Measurements from ENCODE around the gene TTC12. TPM values are rescaled to one million over a fixed set of nuclear protein-coding genes. Genes with fewer than 3 reads are reported as not detected.

TTC12 gene
- total RNA-seq, 1 experiment from 2014 or later, result 19.4 TPM

- POLR2A ChIA-PET, result no interaction called here
- TF ChIP-seq, protein P1, sequence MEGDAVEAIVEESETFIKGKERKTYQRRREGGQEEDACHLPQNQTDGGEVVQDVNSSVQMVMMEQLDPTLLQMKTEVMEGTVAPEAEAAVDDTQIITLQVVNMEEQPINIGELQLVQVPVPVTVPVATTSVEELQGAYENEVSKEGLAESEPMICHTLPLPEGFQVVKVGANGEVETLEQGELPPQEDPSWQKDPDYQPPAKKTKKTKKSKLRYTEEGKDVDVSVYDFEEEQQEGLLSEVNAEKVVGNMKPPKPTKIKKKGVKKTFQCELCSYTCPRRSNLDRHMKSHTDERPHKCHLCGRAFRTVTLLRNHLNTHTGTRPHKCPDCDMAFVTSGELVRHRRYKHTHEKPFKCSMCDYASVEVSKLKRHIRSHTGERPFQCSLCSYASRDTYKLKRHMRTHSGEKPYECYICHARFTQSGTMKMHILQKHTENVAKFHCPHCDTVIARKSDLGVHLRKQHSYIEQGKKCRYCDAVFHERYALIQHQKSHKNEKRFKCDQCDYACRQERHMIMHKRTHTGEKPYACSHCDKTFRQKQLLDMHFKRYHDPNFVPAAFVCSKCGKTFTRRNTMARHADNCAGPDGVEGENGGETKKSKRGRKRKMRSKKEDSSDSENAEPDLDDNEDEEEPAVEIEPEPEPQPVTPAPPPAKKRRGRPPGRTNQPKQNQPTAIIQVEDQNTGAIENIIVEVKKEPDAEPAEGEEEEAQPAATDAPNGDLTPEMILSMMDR (IDR thresholded peaks at IDR 0.05; ENCODE audit: insufficient read depth in 1 of 2, low read depth in 1 of 2, low read length in 1 of 2, severe bottlenecking in 1 of 2, unreplicated experiment in 1 of 2), result no peak
- Histone ChIP-seq H3K4me3 (ENCODE audit: low read depth, low read length) (no peak overlapping the region), H3K27me3 (replicated peaks; ENCODE audit: control insufficient read depth, insufficient read depth, low read length) (no peaks in the 10 kb centered on the region), H3K4me1 (no peaks in the 10 kb centered on the region), H3K9me3 (no peaks in the 10 kb centered on the region), H3K36me3 (ENCODE audit: control insufficient read depth, insufficient read depth, low read length) (no peaks in the 10 kb centered on the region)
- no peaks in the 10 kb centered on the region for H3K27me3 Mint-ChIP-seq (ENCODE audit: insufficient read depth, unreplicated experiment)
- DNase-seq, result no peak
- no peaks in the 10 kb centered on the region for H3K36me3 Mint-ChIP-seq (ENCODE audit: insufficient read depth, unreplicated experiment)
- intact Hi-C loops (cut with micrococcal nuclease; ENCODE audit: unreplicated experiment), result no loop called here
- H3K27ac Mint-ChIP-seq (ENCODE audit: unreplicated experiment), result no peak overlapping the region
- CTCF ChIA-PET, result no interaction called here
- no peaks in the 10 kb centered on the region for H3K4me1 Mint-ChIP-seq (ENCODE audit: low read depth, unreplicated experiment)
- no peaks in the 10 kb centered on the region for H3K9me3 Mint-ChIP-seq (ENCODE audit: unreplicated experiment)
- no peak overlapping the region for H3K4me3 Mint-ChIP-seq (ENCODE audit: unreplicated experiment)
- BruUV-seq (replicated peaks), result no TSS peak
These were observed 63.5 kb downstream of the TTC12 start for GRCh38 chr11:113377681-113378412.

DNA sequence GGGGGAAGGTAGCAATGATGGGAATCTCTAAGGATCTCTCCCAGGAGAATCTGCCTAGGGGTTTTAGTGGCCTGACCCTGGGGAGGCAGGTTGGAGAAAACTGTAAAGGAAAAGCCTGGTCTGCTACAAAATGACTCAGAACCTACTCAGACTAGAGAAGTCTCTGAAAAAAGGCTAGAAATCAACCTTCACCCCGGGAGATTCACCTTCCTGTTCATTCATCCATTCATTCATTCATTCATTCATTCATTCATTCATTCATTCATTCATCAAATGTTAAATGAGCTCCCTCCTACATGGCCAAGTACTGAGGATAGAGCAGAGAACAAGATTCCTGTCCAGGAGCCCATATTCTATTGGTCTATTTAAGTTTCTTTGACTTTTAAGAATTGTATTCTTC, 64.3 kb downstream of the TTC12 start:
- TF ChIP-seq, protein P1 (IDR thresholded peaks at IDR 0.05; ENCODE audit: insufficient read depth in 1 of 2, low read depth in 1 of 2, low read length in 1 of 2, severe bottlenecking in 1 of 2, unreplicated experiment in 1 of 2), result no peak
- Mint-ChIP-seq H3K4me1 (ENCODE audit: low read depth, unreplicated experiment) (no peaks in the 10 kb centered on the region), H3K27ac (ENCODE audit: unreplicated experiment) (no peak overlapping the region), H3K27me3 (ENCODE audit: insufficient read depth, unreplicated experiment) (no peaks in the 10 kb centered on the region), H3K9me3 (ENCODE audit: unreplicated experiment) (no peaks in the 10 kb centered on the region), H3K4me3 (ENCODE audit: unreplicated experiment) (no peak overlapping the region), H3K36me3 (ENCODE audit: insufficient read depth, unreplicated experiment) (no peaks in the 10 kb centered on the region)
- Histone ChIP-seq H3K4me1 (no peaks in the 10 kb centered on the region), H3K4me3 (ENCODE audit: low read depth, low read length) (no peak overlapping the region), H3K27me3 (replicated peaks; ENCODE audit: control insufficient read depth, insufficient read depth, low read length) (no peaks in the 10 kb centered on the region), H3K36me3 (ENCODE audit: control insufficient read depth, insufficient read depth, low read length) (no peaks in the 10 kb centered on the region), H3K9me3 (no peaks in the 10 kb centered on the region)
- intact Hi-C loops (cut with micrococcal nuclease; ENCODE audit: unreplicated experiment), result no loop called here
- DNase-seq, result no peak
- ChIA-PET CTCF (no interaction called here), POLR2A (no interaction called here)
- no TSS peak for BruUV-seq (replicated peaks)

DNA sequence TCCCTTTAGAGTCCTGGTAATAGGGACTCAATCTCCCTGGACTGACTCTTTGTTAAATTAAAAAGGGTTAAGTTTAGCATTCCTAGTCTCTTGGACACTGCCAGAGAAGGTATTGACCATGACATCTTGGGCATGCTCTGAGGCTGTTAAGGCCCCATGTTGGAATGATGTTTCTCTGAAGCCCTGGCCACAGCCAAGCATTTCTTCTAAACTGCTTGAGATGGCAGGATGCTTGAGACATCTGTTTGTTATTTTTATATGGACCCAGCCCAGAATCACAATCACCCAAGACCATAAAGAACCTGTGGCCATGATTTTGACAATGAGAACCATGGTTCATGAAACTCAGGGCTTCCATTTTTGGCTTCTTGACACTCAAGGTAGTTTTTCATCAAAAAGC, 67.7 kb downstream of the TTC12 start:
- peaks cover 15% of the 10 kb centered on the region for H3K4me1 ChIP-seq
- CTCF ChIA-PET, result no interaction called here

More for the DNA sequence above, 67.7 kb downstream of the TTC12 start:
- H3K9me3 Mint-ChIP-seq (ENCODE audit: unreplicated experiment), result no peaks in the 10 kb centered on the region
- Histone ChIP-seq H3K27me3 (replicated peaks; ENCODE audit: control insufficient read depth, insufficient read depth, low read length) (no peaks in the 10 kb centered on the region), H3K36me3 (ENCODE audit: control insufficient read depth, insufficient read depth, low read length) (no peaks in the 10 kb centered on the region), H3K4me3 (ENCODE audit: low read depth, low read length) (no peak overlapping the region), H3K9me3 (no peaks in the 10 kb centered on the region)
- intact Hi-C loops (cut with micrococcal nuclease; ENCODE audit: unreplicated experiment), result no loop called here
- no TSS peak for BruUV-seq (replicated peaks)
- H3K36me3 Mint-ChIP-seq (ENCODE audit: insufficient read depth, unreplicated experiment), result no peaks in the 10 kb centered on the region
- H3K27me3 Mint-ChIP-seq (ENCODE audit: insufficient read depth, unreplicated experiment), result no peaks in the 10 kb centered on the region
- no peaks in the 10 kb centered on the region for H3K4me1 Mint-ChIP-seq (ENCODE audit: low read depth, unreplicated experiment)
- H3K27ac Mint-ChIP-seq (ENCODE audit: unreplicated experiment), result no peak overlapping the region
- POLR2A ChIA-PET, result no interaction called here
- TF ChIP-seq, protein P1 (IDR thresholded peaks at IDR 0.05; ENCODE audit: insufficient read depth in 1 of 2, low read depth in 1 of 2, low read length in 1 of 2, severe bottlenecking in 1 of 2, unreplicated experiment in 1 of 2), result no peak
- no peak for DNase-seq
- H3K4me3 Mint-ChIP-seq (ENCODE audit: unreplicated experiment), result no peak overlapping the region
